ENCODE data around the gene DSE.

DSE gene

DNA sequence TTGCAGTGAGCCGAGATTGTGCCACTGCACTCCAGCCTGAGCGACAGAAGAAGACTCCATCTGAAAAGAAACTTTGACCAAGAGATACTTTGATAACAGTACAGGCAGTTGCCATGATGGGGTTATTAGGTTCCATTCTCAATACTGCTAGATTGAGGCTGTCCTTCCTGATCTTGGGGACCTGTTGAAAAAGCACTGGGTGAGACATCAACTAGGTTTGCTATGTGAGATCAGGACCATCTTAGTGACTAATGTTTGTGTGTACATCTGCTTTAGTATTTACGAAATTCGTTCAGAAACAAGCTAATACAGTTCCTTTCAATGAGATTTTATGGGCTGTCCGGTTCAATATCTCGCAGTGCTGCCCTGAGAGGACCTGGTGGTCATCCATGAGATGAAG lies 2.6 kb downstream of the DSE start:
- Histone ChIP-seq H3K36me3 (ENCODE audit: insufficient read depth, low read length) (no peaks in the 10 kb centered on the region), H3K4me3 (ENCODE audit: low read depth, low read length) (no peak overlapping the region), H3K79me2 (ENCODE audit: control insufficient read depth, insufficient read depth, low read length, unreplicated experiment) (peaks cover 46% of the 10 kb centered on the region), H3K27ac (ENCODE audit: low read depth, low read length) (no peak overlapping the region), H2AFZ (ENCODE audit: low read length, unreplicated experiment) (no peak overlapping the region), H3K4me1 (ENCODE audit: control insufficient read depth, insufficient read depth, low read length, unreplicated experiment) (peaks cover 11% of the 10 kb centered on the region), H3K27me3 (ENCODE audit: insufficient read depth, low read length) (no peaks in the 10 kb centered on the region)

DNA sequence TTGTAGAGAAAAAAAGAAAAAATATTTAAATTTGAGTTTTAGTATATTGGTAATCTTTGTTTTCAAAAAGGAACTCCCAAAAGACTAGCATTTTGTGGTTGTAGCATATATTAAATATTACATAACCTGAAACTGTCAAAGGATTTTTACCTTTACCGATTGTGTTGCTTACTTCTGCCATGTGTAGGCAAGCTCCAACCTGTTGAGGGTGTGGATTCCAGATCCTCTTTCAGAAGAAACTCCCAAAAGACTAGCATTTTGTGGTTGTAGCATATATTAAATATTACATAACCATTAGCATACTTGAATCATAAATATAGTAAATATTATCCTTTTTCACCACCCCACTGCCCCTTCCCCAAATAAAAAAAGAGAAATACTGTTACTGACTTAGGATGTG lies 3.2 kb downstream of the DSE start:
- Histone ChIP-seq H3K27ac (ENCODE audit: low read depth, low read length) (no peak overlapping the region), H3K4me3 (ENCODE audit: low read depth, low read length) (no peak overlapping the region), H3K79me2 (ENCODE audit: control insufficient read depth, insufficient read depth, low read length, unreplicated experiment) (peaks cover 50% of the 10 kb centered on the region), H3K4me1 (ENCODE audit: control insufficient read depth, insufficient read depth, low read length, unreplicated experiment) (peaks cover 11% of the 10 kb centered on the region), H3K27me3 (ENCODE audit: insufficient read depth, low read length) (no peaks in the 10 kb centered on the region), H2AFZ (ENCODE audit: low read length, unreplicated experiment) (no peak overlapping the region), H3K36me3 (ENCODE audit: insufficient read depth, low read length) (no peaks in the 10 kb centered on the region)

GRCh38 chr6:116374586-116374985 lies 3.8 kb downstream of the DSE start:
- Histone ChIP-seq H2AFZ (ENCODE audit: low read length, unreplicated experiment) (no peak overlapping the region), H3K79me2 (ENCODE audit: control insufficient read depth, insufficient read depth, low read length, unreplicated experiment) (peaks cover 57% of the 10 kb centered on the region), H3K4me3 (ENCODE audit: low read depth, low read length) (no peak overlapping the region), H3K27me3 (ENCODE audit: insufficient read depth, low read length) (no peaks in the 10 kb centered on the region), H3K27ac (ENCODE audit: low read depth, low read length) (no peak overlapping the region), H3K36me3 (ENCODE audit: insufficient read depth, low read length) (no peaks in the 10 kb centered on the region), H3K4me1 (ENCODE audit: control insufficient read depth, insufficient read depth, low read length, unreplicated experiment) (peaks cover 8% of the 10 kb centered on the region)

DNA sequence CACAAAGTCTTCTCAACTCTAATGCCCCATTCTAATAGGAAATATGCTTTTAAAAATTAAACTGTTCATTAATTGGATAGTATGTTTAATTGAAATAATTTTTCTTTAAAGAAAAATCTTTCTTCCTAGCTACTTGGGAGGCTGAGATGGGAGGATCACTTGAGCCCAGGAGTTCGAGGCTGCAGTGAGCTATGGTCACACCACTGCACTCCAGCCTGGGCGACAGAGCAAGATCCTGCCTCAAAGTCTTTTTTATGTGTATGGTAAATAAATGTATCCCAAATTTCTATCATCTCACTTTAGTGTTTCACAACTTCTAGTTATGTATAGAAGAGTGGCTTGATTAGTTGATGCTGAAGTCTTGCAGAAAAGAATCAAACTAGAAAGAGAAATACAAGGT lies 4.5 kb downstream of the DSE start:
- H3K27me3 ChIP-seq (ENCODE audit: insufficient read depth, low read length) = no peaks in the 10 kb centered on the region
- H3K36me3 ChIP-seq (ENCODE audit: insufficient read depth, low read length) = no peaks in the 10 kb centered on the region
- peaks cover 62% of the 10 kb centered on the region for H3K79me2 ChIP-seq (ENCODE audit: control insufficient read depth, insufficient read depth, low read length, unreplicated experiment)
- no peak overlapping the region for H2AFZ ChIP-seq (ENCODE audit: low read length, unreplicated experiment)
- H3K4me1 ChIP-seq (ENCODE audit: control insufficient read depth, insufficient read depth, low read length, unreplicated experiment) = peaks cover 6% of the 10 kb centered on the region
- H3K27ac ChIP-seq (ENCODE audit: low read depth, low read length) = no peak overlapping the region
- no peak overlapping the region for H3K4me3 ChIP-seq (ENCODE audit: low read depth, low read length)

DNA sequence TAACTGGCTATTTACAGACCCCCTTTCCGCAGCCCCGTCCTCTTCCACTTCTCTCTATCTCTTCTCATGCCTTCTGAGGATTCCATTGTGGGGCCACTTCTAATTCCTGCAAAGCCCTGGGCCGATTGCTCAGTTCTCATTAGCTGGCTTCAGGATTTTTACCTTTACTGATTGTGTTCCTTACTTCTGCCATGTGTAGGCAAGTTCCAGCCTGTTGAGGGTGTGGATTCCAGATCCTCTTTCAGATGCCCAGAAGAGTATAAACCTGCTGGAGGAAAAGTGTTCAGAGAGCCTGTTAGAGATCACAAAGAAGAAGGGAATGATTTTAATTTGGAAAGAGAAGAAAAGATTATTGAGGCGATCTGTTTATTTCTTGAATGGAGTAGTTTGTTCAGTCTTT lies 5.4 kb downstream of the DSE start:
- H3K4me3 ChIP-seq (ENCODE audit: low read depth, low read length) = no peak overlapping the region
- no peak overlapping the region for H2AFZ ChIP-seq (ENCODE audit: low read length, unreplicated experiment)
- H3K36me3 ChIP-seq (ENCODE audit: insufficient read depth, low read length) = no peaks in the 10 kb centered on the region
- H3K79me2 ChIP-seq (ENCODE audit: control insufficient read depth, insufficient read depth, low read length, unreplicated experiment) = peaks cover 70% of the 10 kb centered on the region
- H3K4me1 ChIP-seq (ENCODE audit: control insufficient read depth, insufficient read depth, low read length, unreplicated experiment) = peaks cover 11% of the 10 kb centered on the region
- no peaks in the 10 kb centered on the region for H3K27me3 ChIP-seq (ENCODE audit: insufficient read depth, low read length)
- no peak overlapping the region for H3K27ac ChIP-seq (ENCODE audit: low read depth, low read length)

DNA sequence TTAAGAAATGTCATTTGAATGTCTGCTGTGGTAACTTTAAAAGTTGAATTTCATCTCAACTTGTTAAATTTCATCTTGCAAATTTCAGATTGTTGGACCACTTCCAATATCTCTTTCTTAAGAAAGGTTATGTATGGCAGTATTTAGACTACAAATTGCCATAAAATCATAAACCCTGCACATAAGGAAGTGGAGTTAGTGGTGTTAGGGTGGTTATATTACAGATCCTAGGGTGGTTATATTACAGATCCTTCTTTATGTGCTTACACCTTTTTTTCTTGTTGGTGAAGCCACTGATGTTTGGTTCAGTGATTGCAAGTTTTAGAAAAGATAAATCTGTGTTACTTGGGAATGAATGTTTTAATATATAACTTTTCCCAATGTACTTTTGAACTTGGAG lies 9.0 kb downstream of the DSE start:
- Histone ChIP-seq H3K27ac (ENCODE audit: low read depth, low read length) (no peak overlapping the region), H3K79me2 (ENCODE audit: control insufficient read depth, insufficient read depth, low read length, unreplicated experiment) (peaks cover 72% of the 10 kb centered on the region), H3K4me3 (ENCODE audit: low read depth, low read length) (no peak overlapping the region), H3K27me3 (ENCODE audit: insufficient read depth, low read length) (no peaks in the 10 kb centered on the region), H3K4me1 (ENCODE audit: control insufficient read depth, insufficient read depth, low read length, unreplicated experiment) (peaks cover 9% of the 10 kb centered on the region), H2AFZ (ENCODE audit: low read length, unreplicated experiment) (no peak overlapping the region), H3K36me3 (ENCODE audit: insufficient read depth, low read length) (no peaks in the 10 kb centered on the region)

DNA sequence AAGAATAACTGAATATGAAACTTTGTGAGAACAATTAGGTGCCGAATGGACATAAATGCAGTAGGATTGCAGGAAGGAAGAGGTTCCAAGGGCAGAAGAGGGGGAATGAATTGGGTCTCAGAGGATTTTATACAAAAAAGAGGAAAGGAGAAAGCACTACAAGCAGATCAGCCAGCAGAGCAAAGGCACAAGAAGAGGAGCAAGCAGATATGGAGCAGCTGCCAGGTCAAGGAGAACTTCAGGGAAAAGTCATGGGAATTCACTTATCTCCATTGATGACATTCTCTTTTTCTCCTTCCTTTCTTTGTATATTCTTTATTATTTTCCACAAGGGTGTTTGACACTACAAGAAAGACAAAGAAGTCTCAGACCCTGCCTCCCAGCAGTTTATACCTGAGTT lies 9.6 kb downstream of the DSE start:
- no peak overlapping the region for H3K27ac ChIP-seq (ENCODE audit: low read depth, low read length)
- H3K4me1 ChIP-seq (ENCODE audit: control insufficient read depth, insufficient read depth, low read length, unreplicated experiment) = peaks cover 15% of the 10 kb centered on the region
- H2AFZ ChIP-seq (ENCODE audit: low read length, unreplicated experiment) = no peak overlapping the region
- H3K4me3 ChIP-seq (ENCODE audit: low read depth, low read length) = no peak overlapping the region
- no peaks in the 10 kb centered on the region for H3K36me3 ChIP-seq (ENCODE audit: insufficient read depth, low read length)
- H3K27me3 ChIP-seq (ENCODE audit: insufficient read depth, low read length) = no peaks in the 10 kb centered on the region
- peaks cover 74% of the 10 kb centered on the region for H3K79me2 ChIP-seq (ENCODE audit: control insufficient read depth, insufficient read depth, low read length, unreplicated experiment)

GRCh38 chr6:116381000-116381399 lies 10.3 kb downstream of the DSE start:
- Histone ChIP-seq H3K27ac (ENCODE audit: low read depth, low read length) (no peak overlapping the region), H3K79me2 (ENCODE audit: control insufficient read depth, insufficient read depth, low read length, unreplicated experiment) (peaks cover 70% of the 10 kb centered on the region)

GRCh38 chr6:116382587-116382986 lies 11.8 kb downstream of the DSE start:
- Histone ChIP-seq H2AFZ (ENCODE audit: low read length, unreplicated experiment) (no peak overlapping the region), H3K4me1 (ENCODE audit: control insufficient read depth, insufficient read depth, low read length, unreplicated experiment) (peaks cover 37% of the 10 kb centered on the region), H3K27me3 (ENCODE audit: insufficient read depth, low read length) (no peaks in the 10 kb centered on the region), H3K79me2 (ENCODE audit: control insufficient read depth, insufficient read depth, low read length, unreplicated experiment) (peaks cover 65% of the 10 kb centered on the region), H3K27ac (ENCODE audit: low read depth, low read length) (no peak overlapping the region), H3K36me3 (ENCODE audit: insufficient read depth, low read length) (no peaks in the 10 kb centered on the region), H3K4me3 (ENCODE audit: low read depth, low read length) (no peak overlapping the region)

More at GRCh38 chr6:116381000-116381399, 10.3 kb downstream of the DSE start:
- Histone ChIP-seq H2AFZ (ENCODE audit: low read length, unreplicated experiment) (no peak overlapping the region), H3K4me1 (ENCODE audit: control insufficient read depth, insufficient read depth, low read length, unreplicated experiment) (peaks cover 21% of the 10 kb centered on the region), H3K4me3 (ENCODE audit: low read depth, low read length) (no peak overlapping the region), H3K27me3 (ENCODE audit: insufficient read depth, low read length) (no peaks in the 10 kb centered on the region), H3K36me3 (ENCODE audit: insufficient read depth, low read length) (no peaks in the 10 kb centered on the region)

- Histone ChIP-seq H3K4me1 (ENCODE audit: control insufficient read depth, insufficient read depth, low read length, unreplicated experiment) (peaks cover 55% of the 10 kb centered on the region), H3K4me3 (ENCODE audit: low read depth, low read length) (peak overlapping the region; percentile 27; the same call in 1 of the 2 replicates), H3K27me3 (ENCODE audit: insufficient read depth, low read length) (no peaks in the 10 kb centered on the region), H2AFZ (ENCODE audit: low read length, unreplicated experiment) (no peak overlapping the region), H3K79me2 (ENCODE audit: control insufficient read depth, insufficient read depth, low read length, unreplicated experiment) (peaks cover 64% of the 10 kb centered on the region), H3K27ac (ENCODE audit: low read depth, low read length) (peak overlapping the region; percentile 93), H3K36me3 (ENCODE audit: insufficient read depth, low read length) (no peaks in the 10 kb centered on the region)
Measured at GRCh38 chr6:116384727-116385458, 14.1 kb downstream of the DSE start.

DNA sequence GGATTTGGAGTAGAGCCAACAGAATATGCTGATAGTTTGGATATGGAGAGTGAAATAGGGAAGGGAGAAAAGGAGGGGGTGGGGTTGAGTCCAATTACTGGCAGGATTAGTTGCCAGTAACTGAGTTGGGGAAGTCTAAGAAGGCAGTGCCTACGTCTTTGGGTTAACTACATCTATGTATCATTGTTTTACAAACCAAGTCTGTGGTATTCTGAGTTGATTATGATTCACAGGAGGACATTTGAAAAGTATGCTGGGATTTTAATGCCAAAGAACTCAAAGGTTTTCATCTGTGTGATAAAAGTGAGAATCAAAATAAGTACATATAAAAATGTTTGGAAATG lies 14.7 kb downstream of the DSE start:
- H2AFZ ChIP-seq (ENCODE audit: low read length, unreplicated experiment) = no peak overlapping the region
- H3K4me3 ChIP-seq (ENCODE audit: low read depth, low read length) = peak overlapping the region; percentile 27; the same call in 1 of the 2 replicates
- peak overlapping the region; percentile 93 for H3K27ac ChIP-seq (ENCODE audit: low read depth, low read length)
- H3K4me1 ChIP-seq (ENCODE audit: control insufficient read depth, insufficient read depth, low read length, unreplicated experiment) = peaks cover 52% of the 10 kb centered on the region
- no peaks in the 10 kb centered on the region for H3K27me3 ChIP-seq (ENCODE audit: insufficient read depth, low read length)
- H3K79me2 ChIP-seq (ENCODE audit: control insufficient read depth, insufficient read depth, low read length, unreplicated experiment) = peaks cover 59% of the 10 kb centered on the region
- no peaks in the 10 kb centered on the region for H3K36me3 ChIP-seq (ENCODE audit: insufficient read depth, low read length)

Data from ACC112 (cell line).